HS-5 (cell line): Measurements from ENCODE around the gene KCNMB3.
"Not testable (repeated sequence)": the region's sequence is repeated elsewhere in the genome, so short reads cannot be mapped to it uniquely, and the experiment has no call there.

Source experiments
- DNase-seq: peaks from one replicate; pipeline ENCODE4 v3.0.0-alpha.2; 2012; ENCODE audit warnings: low read depth

Gene KCNMB3

GRCh38 chr3:179264449-179264848, 13.5 kb upstream of the KCNMB3 start:
- DNase-seq: no peak

- DNase-seq: no peak
Measured at GRCh38 chr3:179263134-179263533, 12.2 kb upstream of the KCNMB3 start.

GRCh38 chr3:179260949-179261765, 10.2 kb upstream of the KCNMB3 start:
- peak; percentile 2 for DNase-seq

DNA sequence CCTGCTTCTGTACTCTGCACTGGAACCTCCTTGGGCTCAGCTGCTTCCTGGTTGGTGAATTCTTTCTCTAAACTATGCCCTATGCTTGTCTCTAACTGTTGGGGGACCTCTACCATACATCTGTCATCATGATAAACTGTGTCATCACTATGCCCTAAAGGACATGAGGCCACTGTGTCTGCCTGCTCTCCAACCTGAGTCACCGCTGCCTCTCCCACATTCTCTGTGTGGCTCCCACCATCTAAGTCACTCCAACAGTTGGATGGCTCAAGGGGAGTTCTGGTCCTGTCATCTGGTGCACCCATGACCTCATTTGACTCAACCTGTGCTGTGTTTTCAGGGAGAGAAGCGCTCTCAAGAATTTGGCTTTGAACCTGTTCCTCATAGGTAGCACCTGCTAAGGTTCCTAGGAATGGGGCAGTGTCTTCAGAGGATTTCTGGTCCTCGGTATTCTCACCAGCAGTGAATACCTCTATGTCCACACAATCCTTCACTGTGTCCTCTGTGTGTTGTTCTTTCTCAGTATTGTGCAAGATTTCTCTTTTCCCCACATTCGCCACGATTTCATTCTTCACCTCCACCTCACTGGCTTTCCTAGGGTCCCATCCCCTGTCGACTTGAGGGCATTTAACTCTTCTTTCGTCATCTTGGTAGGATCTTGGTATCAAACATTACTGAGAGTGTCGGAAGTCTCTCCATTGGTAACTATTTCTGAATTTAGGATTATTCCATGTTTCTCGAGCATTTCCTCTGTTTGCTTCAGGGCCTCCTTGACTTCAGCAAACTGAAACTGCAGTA, 9.2 kb upstream of the KCNMB3 start:
- DNase-seq: not testable (repeated sequence)

GRCh38 chr3:179258820-179259219, 7.9 kb upstream of the KCNMB3 start:
- DNase-seq: no peak

GRCh38 chr3:179257742-179258141, 6.8 kb upstream of the KCNMB3 start:
- DNase-seq: not testable (repeated sequence)

DNA sequence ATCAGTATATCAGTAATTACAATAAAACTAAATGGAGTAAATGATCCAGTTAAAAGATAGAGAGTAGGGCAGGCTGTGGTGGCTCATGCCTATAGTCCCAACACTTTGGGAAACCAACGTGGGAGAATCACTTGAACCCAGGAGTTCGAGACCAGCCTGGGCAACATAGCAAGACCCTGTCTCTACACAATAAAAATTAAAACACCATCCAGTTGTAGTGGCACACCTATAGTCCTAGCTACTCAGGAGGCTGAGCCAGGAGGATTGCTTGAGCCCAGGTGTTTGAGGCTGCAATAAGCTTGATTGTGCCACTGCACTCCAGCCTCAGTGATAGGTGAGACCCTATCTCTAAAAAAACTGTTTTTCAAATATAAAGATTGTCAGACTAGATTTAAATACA, 5.9 kb upstream of the KCNMB3 start:
- no peak for DNase-seq

- DNase-seq: no peak
Measured at GRCh38 chr3:179247289-179248015, 3.5 kb downstream of the KCNMB3 start.

DNA sequence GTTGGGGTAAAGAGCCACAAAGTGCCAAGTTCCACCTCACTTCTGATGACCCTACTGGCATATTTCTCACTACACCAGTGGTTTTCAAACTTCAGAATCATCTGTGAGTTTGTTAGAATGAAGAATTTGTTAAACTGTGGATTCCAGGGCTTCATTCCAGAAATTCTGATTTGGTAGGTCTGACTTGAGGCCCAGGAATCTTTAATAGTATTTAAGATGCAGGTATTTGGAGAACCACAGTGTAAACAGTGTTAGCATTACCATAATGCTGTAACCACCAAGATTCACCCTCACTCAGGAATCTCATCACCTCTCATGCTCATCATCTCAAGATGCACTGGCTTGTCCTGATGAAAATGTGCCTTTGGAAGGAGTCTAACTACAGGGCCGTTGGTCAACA, 6.0 kb downstream of the KCNMB3 start:
- no peak for DNase-seq

- DNase-seq: not testable (repeated sequence)
Measured at GRCh38 chr3:179242859-179243258, 8.1 kb downstream of the KCNMB3 start.

DNA sequence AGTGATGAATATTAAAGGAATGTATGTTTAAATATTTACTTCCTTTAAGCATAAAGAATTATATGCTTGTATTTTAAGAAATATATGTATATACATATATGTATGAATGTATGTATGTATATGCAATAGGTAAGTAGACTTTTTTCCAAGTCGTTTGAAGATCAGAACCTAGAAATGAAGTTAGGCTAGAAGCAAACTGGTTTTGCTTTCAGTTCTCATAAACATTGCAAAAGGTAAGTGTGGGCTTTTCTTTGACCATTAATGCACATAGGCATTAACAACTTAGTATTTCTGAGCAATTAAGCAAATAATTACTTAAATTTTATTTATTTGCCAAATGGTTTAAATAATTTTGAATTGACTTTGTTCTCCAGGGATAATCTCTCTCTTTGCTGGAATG, 10.6 kb downstream of the KCNMB3 start:
- DNase-seq: not testable (repeated sequence)

DNA sequence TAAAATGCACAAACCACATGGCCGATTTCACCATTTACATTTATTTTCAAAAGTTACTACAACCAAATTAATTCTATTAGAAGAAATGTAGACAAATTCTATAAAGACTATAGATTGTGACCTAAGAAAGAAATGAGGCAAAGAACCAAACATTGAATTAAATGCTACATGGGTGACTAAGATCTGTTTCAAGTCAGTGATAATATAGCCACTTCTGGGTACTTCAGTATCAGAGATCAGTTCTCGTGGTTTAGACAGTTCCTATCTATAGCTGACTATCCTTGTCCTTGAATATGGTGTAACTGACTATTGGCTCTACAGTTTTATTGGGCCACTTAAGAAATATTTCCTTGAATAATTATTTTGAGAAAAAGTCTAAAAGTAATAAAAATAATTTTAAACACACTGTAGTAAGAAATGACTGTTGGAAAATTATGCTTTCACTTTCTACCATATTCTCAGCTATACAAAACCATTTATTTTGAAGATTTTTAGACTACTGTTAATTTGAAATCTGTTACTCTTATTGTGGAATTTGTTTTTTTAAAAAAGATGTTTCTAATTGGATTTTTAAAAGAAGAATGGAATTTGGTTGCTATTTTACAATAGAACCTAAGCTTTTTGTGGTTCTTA, 14.1 kb downstream of the KCNMB3 start:
- DNase-seq: no peak

DNA sequence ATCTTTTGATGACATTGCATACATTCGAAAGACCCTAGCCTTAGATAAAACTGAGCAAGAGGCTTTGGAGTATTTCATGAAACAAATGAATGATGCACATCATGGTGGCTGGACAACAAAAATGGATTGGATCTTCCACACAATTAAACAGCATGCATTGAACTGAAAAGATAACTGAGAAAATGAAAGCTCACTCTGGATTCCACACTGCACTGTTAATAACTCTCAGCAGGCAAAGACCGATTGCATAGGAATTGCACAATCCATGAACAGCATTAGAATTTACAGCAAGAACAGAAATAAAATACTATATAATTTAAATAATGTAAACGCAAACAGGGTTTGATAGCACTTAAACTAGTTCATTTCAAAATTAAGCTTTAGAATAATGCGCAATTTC, 16.7 kb downstream of the KCNMB3 start:
- no peak for DNase-seq

GRCh38 chr3:179233043-179233442, 17.9 kb downstream of the KCNMB3 start:
- no peak for DNase-seq

GRCh38 chr3:179229177-179229576, 21.7 kb downstream of the KCNMB3 start:
- DNase-seq: no peak

DNA sequence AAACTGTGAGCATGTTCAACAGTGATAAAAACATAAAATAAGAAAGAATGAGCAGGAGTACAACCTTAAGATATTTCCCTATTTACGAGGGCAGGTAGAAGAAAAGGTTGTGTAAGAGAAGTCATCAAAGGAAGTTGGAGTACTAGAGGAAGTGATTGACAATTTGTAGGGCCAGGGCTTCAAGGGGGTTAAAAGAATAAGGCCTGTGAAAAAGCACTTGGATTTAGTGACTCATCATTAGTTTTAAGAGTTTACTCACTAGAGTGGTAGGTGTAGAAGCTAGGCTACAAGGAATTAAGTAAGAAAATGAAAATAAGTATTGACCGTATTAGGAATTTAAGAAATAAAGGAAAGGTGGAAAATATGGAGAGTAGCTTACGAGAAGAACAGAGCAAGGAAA, 23.6 kb downstream of the KCNMB3 start:
- peak; percentile 2 for DNase-seq

DNA sequence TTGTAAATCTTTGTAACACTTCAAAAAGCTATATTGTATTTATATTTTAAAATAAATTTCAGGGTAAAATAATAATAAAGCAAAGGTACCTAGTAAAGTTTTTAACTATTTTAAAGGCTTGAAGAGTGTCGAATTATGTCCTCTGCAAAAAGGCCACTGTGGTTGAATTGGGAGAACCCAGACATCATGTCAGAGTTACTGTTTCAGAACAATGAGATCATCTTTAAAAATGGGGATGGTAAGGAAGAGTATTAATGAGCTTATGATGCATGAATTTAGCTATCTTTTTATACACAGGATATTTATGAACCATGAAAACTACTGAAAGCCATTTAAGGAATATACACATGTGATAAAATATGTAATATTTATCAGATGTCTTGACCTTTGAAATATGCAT, 26.3 kb downstream of the KCNMB3 start:
- no peak for DNase-seq

DNA sequence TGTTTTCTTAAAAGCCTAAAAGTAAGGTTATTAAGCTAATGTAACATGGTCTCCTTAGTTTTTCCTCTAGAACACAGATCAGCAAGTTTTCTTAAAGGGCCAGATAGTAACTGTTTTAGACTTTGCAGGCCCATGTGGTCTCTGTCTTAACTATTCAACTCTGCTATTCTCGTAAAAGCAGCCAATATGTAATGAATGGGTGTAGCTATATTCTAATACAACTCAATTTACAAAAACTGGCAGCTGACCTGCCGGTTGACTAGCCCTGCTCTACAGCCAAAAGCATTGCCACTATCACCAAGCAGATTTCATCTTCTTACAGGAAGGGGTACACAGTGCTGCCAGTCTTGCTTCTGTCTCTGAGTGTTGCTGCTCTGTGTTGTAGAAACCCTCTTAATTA, 27.4 kb downstream of the KCNMB3 start:
- no peak for DNase-seq

- DNase-seq: not testable (repeated sequence)
Measured at GRCh38 chr3:179218213-179218612, 32.7 kb downstream of the KCNMB3 start.

DNA sequence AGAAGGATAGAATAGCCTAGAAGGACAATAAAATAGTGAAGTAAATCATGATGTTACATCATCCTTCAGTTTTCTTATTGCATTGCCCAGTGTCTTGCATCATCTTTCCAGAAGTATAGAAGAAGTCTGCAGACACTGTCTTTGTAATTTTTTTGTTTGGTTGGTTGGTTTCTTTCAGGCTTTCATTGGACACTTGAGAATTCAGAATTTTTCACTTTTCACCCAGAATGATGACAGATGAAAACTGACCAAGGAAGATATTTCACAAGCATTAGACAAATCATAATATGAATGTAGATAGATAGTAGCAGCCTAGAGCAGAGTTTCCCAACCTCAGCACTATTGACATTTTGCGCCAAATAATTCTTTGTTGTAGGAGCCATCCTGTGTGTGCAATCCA, 35.4 kb downstream of the KCNMB3 start:
- not testable (repeated sequence) for DNase-seq

DNA sequence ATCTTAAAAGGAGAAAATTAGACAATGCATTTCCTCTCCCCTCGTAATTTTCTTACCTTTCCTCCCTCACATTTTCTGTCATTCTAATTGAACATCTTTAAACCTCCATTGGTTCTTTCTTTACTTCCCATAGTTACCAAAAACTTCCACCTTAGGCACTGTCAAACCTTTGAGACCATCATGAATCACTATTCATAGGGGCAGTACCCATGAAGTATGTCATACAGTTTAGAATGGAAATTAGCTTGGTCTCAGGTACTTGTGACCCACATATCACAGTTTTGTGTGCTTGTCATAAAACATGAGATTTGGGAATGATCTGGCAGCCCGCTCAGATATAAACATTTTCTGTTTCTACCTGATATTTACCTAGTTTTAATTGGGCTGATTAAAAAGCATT, 50.1 kb downstream of the KCNMB3 start:
- DNase-seq: no peak

DNA sequence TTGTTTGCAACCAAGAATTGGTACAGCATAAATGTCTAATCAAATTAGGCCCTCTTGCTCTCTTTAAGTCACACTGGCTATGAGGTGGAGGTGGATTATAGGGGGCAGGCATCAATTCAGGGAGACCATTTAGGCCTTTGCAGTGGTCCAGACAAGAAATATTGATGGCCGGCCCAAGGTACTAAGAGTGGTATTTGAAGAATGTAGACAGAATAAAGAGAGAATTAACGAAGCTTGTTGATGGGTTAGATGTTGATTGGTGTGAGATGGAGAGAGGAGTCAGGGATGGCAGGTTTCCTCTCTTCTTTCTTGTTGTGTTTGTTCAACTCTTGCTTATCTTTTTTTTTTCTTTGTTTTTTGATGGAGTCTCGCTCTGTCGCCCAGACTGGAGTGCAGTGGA, 54.2 kb downstream of the KCNMB3 start:
- DNase-seq: no peak
